ENCODE data around the gene IFNL2.
"Not testable (repeated sequence)": the region's sequence is repeated elsewhere in the genome, so short reads cannot be mapped to it uniquely, and the experiment has no call there.

Gene IFNL2

DNA sequence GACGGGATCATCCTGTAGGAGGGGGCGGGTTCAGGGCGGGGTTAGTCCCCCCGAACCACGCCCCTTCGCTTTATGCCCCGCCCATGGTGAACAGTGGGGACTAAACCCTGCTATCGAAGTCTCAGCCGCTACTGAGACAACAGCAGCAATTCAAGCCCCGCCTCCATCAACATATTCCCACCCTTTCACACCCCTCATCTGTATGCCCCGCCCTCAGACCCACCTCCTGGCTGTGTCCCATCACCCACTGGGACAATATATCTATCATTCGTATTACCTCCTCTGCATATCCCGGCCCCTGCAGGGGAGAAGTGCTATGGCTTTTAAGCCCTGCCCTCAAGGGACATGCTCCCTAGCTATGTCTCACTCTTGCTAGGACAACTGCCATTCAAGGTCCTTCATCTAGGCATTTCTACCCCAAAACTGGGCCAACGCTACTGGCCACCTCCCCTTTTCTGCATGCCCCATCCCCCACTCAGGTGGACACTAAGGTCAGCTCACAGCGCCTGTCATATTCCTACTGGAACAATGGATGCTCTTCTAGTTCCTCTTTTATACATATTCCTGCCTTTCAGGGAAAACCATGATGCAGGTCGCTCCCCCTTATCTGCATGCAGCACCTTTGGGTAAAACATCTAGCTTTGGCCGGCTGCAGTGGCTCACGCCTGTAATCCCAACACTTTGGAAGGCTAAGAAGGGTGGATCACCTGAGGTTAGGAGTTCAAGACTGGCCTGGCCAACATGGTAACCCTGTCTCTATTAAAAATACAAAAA, 40.5 kb downstream of the IFNL2 start:
- in situ Hi-C loops (cut with HindIII; ENCODE audit: low pct_ligation_motif_present, low pct_unique_long_range_greater_than_20kb, low sequenced_read_pairs) = no loop called here
- no peak for DNase-seq

- DNase-seq; in situ Hi-C loops (cut with HindIII; ENCODE audit: low pct_ligation_motif_present, low pct_unique_long_range_greater_than_20kb, low sequenced_read_pairs): not testable (repeated sequence)
Observed at GRCh38 chr19:39309305-39309670, 41.1 kb downstream of the IFNL2 start.

- in situ Hi-C loops (cut with HindIII; ENCODE audit: low pct_ligation_motif_present, low pct_unique_long_range_greater_than_20kb, low sequenced_read_pairs) = no loop called here
Observed at GRCh38 chr19:39310558-39311311, 42.5 kb downstream of the IFNL2 start.

GRCh38 chr19:39314016-39314728, 46.0 kb downstream of the IFNL2 start:
- in situ Hi-C loops (cut with HindIII; ENCODE audit: low pct_ligation_motif_present, low pct_unique_long_range_greater_than_20kb, low sequenced_read_pairs) = no loop called here
- DNase-seq = no peak

More at GRCh38 chr19:39310558-39311311, 42.5 kb downstream of the IFNL2 start:
- DNase-seq = no peak

DNA sequence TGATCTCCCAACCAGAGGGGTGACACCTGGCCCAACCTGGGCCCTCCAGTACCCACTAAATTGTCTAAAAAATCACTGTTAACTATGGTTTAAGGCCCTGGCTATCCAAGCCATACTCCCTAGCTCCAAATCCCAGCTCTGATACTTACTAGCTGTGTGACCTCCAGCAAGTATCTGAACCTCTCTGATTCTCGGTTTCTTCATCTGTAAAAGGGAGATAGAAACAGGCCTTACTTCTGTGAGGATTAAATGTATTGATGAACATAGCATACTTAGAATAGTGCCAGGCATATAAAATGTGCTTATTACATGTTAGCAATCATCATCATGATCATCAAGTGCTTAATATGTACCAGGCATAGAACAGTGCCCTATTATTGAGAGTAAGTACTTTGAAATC, 47.7 kb downstream of the IFNL2 start:
- no peak for DNase-seq
- in situ Hi-C loops (cut with HindIII; ENCODE audit: low pct_ligation_motif_present, low pct_unique_long_range_greater_than_20kb, low sequenced_read_pairs) = no loop called here

DNA sequence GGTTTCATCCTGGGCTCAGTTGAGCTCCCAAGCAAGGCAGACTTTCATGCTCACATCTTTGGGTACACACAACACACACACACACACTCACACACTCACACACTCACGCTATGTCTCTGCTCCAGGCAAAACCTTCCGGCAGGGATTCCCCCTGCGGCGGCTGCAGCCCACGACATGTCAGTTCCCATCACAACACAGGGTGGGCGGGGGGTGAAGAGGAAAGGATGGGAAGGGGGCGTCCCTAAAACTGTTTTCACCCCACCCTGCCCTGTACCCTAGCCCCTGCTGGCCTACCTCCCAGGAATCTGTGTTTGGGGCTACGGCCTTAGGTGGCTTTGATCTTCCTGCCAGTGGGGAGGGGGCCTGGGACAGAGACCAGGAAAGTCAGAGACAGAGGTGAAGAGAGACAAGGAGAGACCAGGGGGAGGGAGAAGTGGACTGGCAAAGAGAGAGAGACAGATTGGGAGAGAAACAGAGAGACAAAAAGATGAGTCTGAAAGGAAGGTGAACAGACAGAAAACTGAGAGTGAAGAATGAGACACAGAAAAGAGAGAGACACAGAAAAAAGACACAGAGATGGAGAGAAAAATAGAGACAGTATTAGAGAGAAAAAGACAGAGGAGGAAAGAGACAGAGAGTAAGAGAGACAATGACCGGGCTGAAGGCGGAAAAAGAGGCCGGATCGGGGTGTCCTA, 48.6 kb downstream of the IFNL2 start:
- DNase-seq = no peak
- in situ Hi-C loops (cut with HindIII; ENCODE audit: low pct_ligation_motif_present, low pct_unique_long_range_greater_than_20kb, low sequenced_read_pairs) = no loop called here

- in situ Hi-C loops (cut with HindIII; ENCODE audit: low pct_ligation_motif_present, low pct_unique_long_range_greater_than_20kb, low sequenced_read_pairs) = no loop called here
- no peak for DNase-seq
Observed at GRCh38 chr19:39317476-39317875, 49.3 kb downstream of the IFNL2 start.

DNA sequence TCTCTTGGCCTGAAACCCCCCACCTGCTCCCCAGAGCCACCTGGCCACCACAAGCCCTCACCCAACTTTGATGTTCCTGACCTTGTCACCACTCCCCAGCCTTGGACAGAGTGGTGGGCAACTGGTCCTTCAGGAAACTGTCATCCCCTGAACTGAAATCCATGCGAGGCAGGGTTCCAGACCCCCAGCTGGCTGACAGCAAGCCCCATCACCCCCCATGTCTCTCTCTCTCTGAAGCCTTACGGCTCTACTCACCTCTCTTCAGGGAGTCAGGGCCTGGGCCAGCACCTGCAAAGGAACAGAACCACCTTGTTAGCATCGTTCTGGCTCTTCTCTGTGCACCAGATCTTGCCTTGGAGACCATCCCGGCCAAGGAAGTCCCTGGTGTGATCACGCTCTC, 49.9 kb downstream of the IFNL2 start:
- no peak for DNase-seq
- in situ Hi-C loops (cut with HindIII; ENCODE audit: low pct_ligation_motif_present, low pct_unique_long_range_greater_than_20kb, low sequenced_read_pairs) = no loop called here

- DNase-seq = no peak
- in situ Hi-C loops (cut with HindIII; ENCODE audit: low pct_ligation_motif_present, low pct_unique_long_range_greater_than_20kb, low sequenced_read_pairs) = no loop called here
Observed at GRCh38 chr19:39318690-39319089, 50.5 kb downstream of the IFNL2 start.

- in situ Hi-C loops (cut with HindIII; ENCODE audit: low pct_ligation_motif_present, low pct_unique_long_range_greater_than_20kb, low sequenced_read_pairs) = no loop called here
- DNase-seq = no peak
Observed at GRCh38 chr19:39319098-39319891, 51.1 kb downstream of the IFNL2 start.

Measured in ACHN (cell line).